Osteoblast (primary cell): ENCODE results near the gene ASB4. TPM values are rescaled to one million over a fixed set of nuclear protein-coding genes. Genes with fewer than 3 reads are reported as not detected.

ENCODE experiments used
- DNase-seq: peaks from one replicate; pipeline ENCODE4 v3.0.0; 2011; ENCODE audit warnings: low spot score, mixed read lengths; ENCODE audit not compliant: insufficient read length; ENCODE audit errors: missing footprints
- H2AFZ ChIP-seq: 2 replicates; pipeline ENCODE4 v1.6.0; 2011; ENCODE audit warnings: mild to moderate bottlenecking, low read length
- H3K27ac ChIP-seq: 2 replicates; pipeline ENCODE4 v1.5.1; 2011; ENCODE audit warnings: mild to moderate bottlenecking, low read depth, low read length, moderate library complexity
- H3K27me3 ChIP-seq: 2 replicates; pipeline ENCODE4 v1.6.0; 2012; ENCODE audit warnings: mild to moderate bottlenecking, control low read depth, inconsistent platforms, low read length, moderate library complexity; ENCODE audit not compliant: insufficient read depth
- H3K36me3 ChIP-seq: 2 replicates; pipeline ENCODE4 v1.5.1; 2011; ENCODE audit warnings: mild to moderate bottlenecking, low read length, control low read depth, moderate library complexity; ENCODE audit not compliant: insufficient read depth
- H3K4me1 ChIP-seq: 2 replicates; pipeline ENCODE4 v1.5.1; 2011; ENCODE audit warnings: mild to moderate bottlenecking, low read length, control low read depth, moderate library complexity; ENCODE audit not compliant: insufficient read depth
- H3K4me2 ChIP-seq: 2 replicates; pipeline ENCODE4 v1.6.0; 2011; ENCODE audit warnings: mild to moderate bottlenecking, low read length; ENCODE audit not compliant: insufficient read depth
- H3K4me3 ChIP-seq: fragments of 200-600 bp; sonication (generic); 3 replicates; pipeline ENCODE4 v1.5.1; 2012; ENCODE audit warnings: mild to moderate bottlenecking, low read length, inconsistent platforms; ENCODE audit not compliant: insufficient read depth
- H3K79me2 ChIP-seq: 2 replicates; pipeline ENCODE4 v1.6.0; 2012; ENCODE audit warnings: mild to moderate bottlenecking, low read length, control low read depth, inconsistent platforms; ENCODE audit not compliant: insufficient read depth
- H3K9me3 ChIP-seq: 2 replicates; pipeline ENCODE4 v1.5.1; 2011; ENCODE audit warnings: low read depth, low read length, control low read depth
- H4K20me1 ChIP-seq: 2 replicates; pipeline ENCODE4 v1.6.0; 2012; ENCODE audit warnings: mild to moderate bottlenecking, low read length, control low read depth; ENCODE audit not compliant: insufficient read depth
- CTCF ChIP-seq: IDR thresholded peaks from 2 replicates; pipeline ENCODE4 v1.5.1; 2011; ENCODE audit warnings: mild to moderate bottlenecking, low read depth, low read length, moderate library complexity; ENCODE audit errors: extremely low read depth
- total RNA-seq: library from RNA; depleted of rRNA; stranded (reverse); fragments of >200 nt; gene quantifications from 2 replicates; pipeline ENCODE4 v1.2.3, GENCODE V29; 2012

Gene ASB4
- total RNA-seq, 1 donor = not detected

GRCh38 chr7:95467912-95468607 is 17.7 kb upstream of the ASB4 start:
- TF ChIP-seq CTCF = no peak
- peaks cover 13% of the 10 kb centered on the region for H3K4me1 ChIP-seq
- no peak overlapping the region for H3K4me2 ChIP-seq
- no peak for DNase-seq
- no peak overlapping the region for H3K4me3 ChIP-seq
- no peaks in the 10 kb centered on the region for H3K79me2 ChIP-seq
- no peak overlapping the region for H2AFZ ChIP-seq
- H3K27me3 ChIP-seq = no peaks in the 10 kb centered on the region
- no peak overlapping the region for H3K27ac ChIP-seq
- no peaks in the 10 kb centered on the region for H3K36me3 ChIP-seq
- H4K20me1 ChIP-seq = no peaks in the 10 kb centered on the region
- H3K9me3 ChIP-seq = no peaks in the 10 kb centered on the region

GRCh38 chr7:95469187-95469586 is 16.6 kb upstream of the ASB4 start:
- DNase-seq = no peak
- Histone ChIP-seq H3K27ac (no peak overlapping the region), H3K4me2 (no peak overlapping the region), H3K4me1 (peaks cover 14% of the 10 kb centered on the region), H3K27me3 (no peaks in the 10 kb centered on the region), H3K4me3 (no peak overlapping the region), H3K9me3 (no peaks in the 10 kb centered on the region), H2AFZ (no peak overlapping the region), H3K36me3 (no peaks in the 10 kb centered on the region), H4K20me1 (no peaks in the 10 kb centered on the region), H3K79me2 (no peaks in the 10 kb centered on the region)
- TF ChIP-seq CTCF = no peak

- H3K27ac ChIP-seq = no peak overlapping the region
- TF ChIP-seq CTCF = no peak
- DNase-seq = no peak
- H3K4me3 ChIP-seq = no peak overlapping the region
- no peaks in the 10 kb centered on the region for H4K20me1 ChIP-seq
- no peaks in the 10 kb centered on the region for H3K79me2 ChIP-seq
- no peaks in the 10 kb centered on the region for H3K27me3 ChIP-seq
- no peaks in the 10 kb centered on the region for H3K36me3 ChIP-seq
- H3K9me3 ChIP-seq = no peaks in the 10 kb centered on the region
- no peak overlapping the region for H3K4me2 ChIP-seq
- no peak overlapping the region for H2AFZ ChIP-seq
- H3K4me1 ChIP-seq = peaks cover 14% of the 10 kb centered on the region
Measured at GRCh38 chr7:95469848-95470247, 15.9 kb upstream of the ASB4 start.

GRCh38 chr7:95470452-95470851 is 15.3 kb upstream of the ASB4 start:
- Histone ChIP-seq H4K20me1 (no peaks in the 10 kb centered on the region), H3K79me2 (no peaks in the 10 kb centered on the region), H3K4me3 (no peak overlapping the region), H3K36me3 (no peaks in the 10 kb centered on the region), H3K27ac (no peak overlapping the region), H3K4me2 (no peak overlapping the region), H3K4me1 (peaks cover 14% of the 10 kb centered on the region), H3K9me3 (no peaks in the 10 kb centered on the region), H2AFZ (no peak overlapping the region), H3K27me3 (no peaks in the 10 kb centered on the region)
- no peak for TF ChIP-seq CTCF
- DNase-seq = no peak
